Naive thymus-derived CD4-positive, alpha-beta T cell (primary cell): ENCODE results near the gene TXNRD2. TPM values are rescaled to one million over a fixed set of nuclear protein-coding genes. Genes with fewer than 3 reads are reported as not detected.

Experiments used
- ATAC-seq: fragments of 150-1000 bp; cut with Tn5 transposase; 2 replicates; pipeline ENCODE4 v1.10.0; 2021; ENCODE audit warnings: mild to moderate bottlenecking, moderate library complexity
- CTCF ChIA-PET: fragments of 350-600 bp; sonication (Branson Sonifier 250); formaldehyde crosslinking; loops from one replicate; lab custom pipeline; 2021; ENCODE audit warnings: antibody characterized with exemption; lab: Charles Lee
- POLR2A ChIA-PET: fragments of 350-600 bp; sonication (Branson Sonifier 250); formaldehyde crosslinking; loops from one replicate; lab custom pipeline; 2021; ENCODE audit warnings: antibody characterized with exemption, inconsistent platforms; lab: Charles Lee
- DNase-seq, 9 donors: peaks; one replicate each; pipeline versions ENCODE4 v3.0.0 to v3.0.0-alpha.2; 2020 to 2022; ENCODE audit warnings: mixed read lengths in 1 of 9
- H3K27ac ChIP-seq: one replicate; pipeline ENCODE4 v1.7.0; 2013; ENCODE audit warnings: mild to moderate bottlenecking, low read depth, low read length, moderate library complexity
- H3K27me3 ChIP-seq, 2 donors: one replicate each; pipeline ENCODE4 v1.7.0; 2013; ENCODE audit warnings: low read length in 2 of 2, mild to moderate bottlenecking in 2 of 2, moderate library complexity in 2 of 2; ENCODE audit not compliant: control insufficient read depth in 2 of 2, insufficient read depth in 2 of 2
- H3K36me3 ChIP-seq, 3 experiments: 1 replicate in 2 of 3; 2 replicates in 1 of 3; pipeline ENCODE4 v1.7.0; 2013; ENCODE audit warnings: low read length in 3 of 3, mild to moderate bottlenecking in 3 of 3, moderate library complexity in 1 of 3; ENCODE audit not compliant: insufficient read depth in 3 of 3, control insufficient read depth in 2 of 3
- H3K4me1 ChIP-seq, 2 donors: one replicate each; pipeline ENCODE4 v1.7.0; 2013; ENCODE audit warnings: low read length in 2 of 2, mild to moderate bottlenecking in 2 of 2, moderate library complexity in 1 of 2; ENCODE audit not compliant: control insufficient read depth in 2 of 2, insufficient read depth in 2 of 2
- H3K4me3 ChIP-seq: 2 replicates; pipeline ENCODE4 v1.7.0; 2013; ENCODE audit warnings: mild to moderate bottlenecking, low read length
- H3K9me3 ChIP-seq, 3 experiments: 1 replicate in 2 of 3; 2 replicates in 1 of 3; pipeline ENCODE4 v1.7.0; 2013; ENCODE audit warnings: low read length in 3 of 3; ENCODE audit not compliant: control insufficient read depth in 2 of 3
- H3K27ac Mint-ChIP-seq, 9 donors: one replicate each; pipeline ENCODE4 v1.8.0; 2020 to 2022; ENCODE audit warnings: mixed read lengths in 9 of 9, mild to moderate bottlenecking in 8 of 9, moderate library complexity in 5 of 9, inconsistent platforms in 2 of 9
- H3K27me3 Mint-ChIP-seq, 5 donors: one replicate each; pipeline ENCODE4 v1.8.0; 2021 to 2022; ENCODE audit warnings: mixed read lengths in 5 of 5, mild to moderate bottlenecking in 1 of 5
- H3K36me3 Mint-ChIP-seq, 5 donors: one replicate each; pipeline ENCODE4 v1.8.0; 2020 to 2022; ENCODE audit warnings: mixed read lengths in 5 of 5, mild to moderate bottlenecking in 3 of 5, inconsistent platforms in 1 of 5
- H3K4me1 Mint-ChIP-seq, 7 donors: one replicate each; pipeline ENCODE4 v1.8.0; 2020 to 2022; ENCODE audit warnings: mixed read lengths in 7 of 7, mild to moderate bottlenecking in 3 of 7, inconsistent platforms in 1 of 7
- H3K4me3 Mint-ChIP-seq, 10 donors: one replicate each; pipeline ENCODE4 v1.8.0; 2020 to 2022; ENCODE audit warnings: mild to moderate bottlenecking in 10 of 10, mixed read lengths in 10 of 10, moderate library complexity in 6 of 10, inconsistent platforms in 2 of 10
- H3K9me3 Mint-ChIP-seq, 11 donors: one replicate each; pipeline ENCODE4 v1.8.0; 2020 to 2022; ENCODE audit warnings: mixed read lengths in 11 of 11, mild to moderate bottlenecking in 4 of 11, inconsistent platforms in 1 of 11, moderate library complexity in 1 of 11
- intact Hi-C, 2 donors: fragments of 100-400 bp; cut with micrococcal nuclease; formaldehyde crosslinking; loops; one replicate each; pipeline ENCODE4 v1.15.1; 2023
- polyA plus RNA-seq, 2 donors: library from polyadenylated mRNA; unstranded; fragments of 300-500 nt; fragmentation: Illumina TruSeq; gene quantifications; one replicate each; pipeline ENCODE4 v1.2.3, GENCODE V29; 2021
- total RNA-seq, 6 experiments: library from RNA in 5 of 6; stranded (reverse) in 5 of 6; gene quantifications; 1 replicate in 5 of 6; 2 replicates in 1 of 6; pipeline ENCODE4 v1.2.3 and lab custom pipeline; 2021 to 2026

Gene TXNRD2
- total and polyA plus RNA-seq, 7 experiments from 2014 or later = 14.0 to 39.0 (median 26.1) TPM

- H3K27ac ChIP-seq = no peak overlapping the region
- intact Hi-C loops = no loop called here
- ATAC-seq (peak; percentile 90), DNase-seq (peak in 8 of 9 donors; percentile 36 to 57 (median 44))
- no peaks in the 10 kb centered on the region for H3K9me3 ChIP-seq
- ChIA-PET CTCF (no interaction called here), POLR2A (no interaction called here)
- Mint-ChIP-seq H3K27me3 (no peaks in the 10 kb centered on the region), H3K4me3 (no peak overlapping the region), H3K36me3 (peaks cover 0 to 8% (median 0%) of the 10 kb centered on the region in 5 donors), H3K27ac (no peak overlapping the region), H3K9me3 (no peaks in the 10 kb centered on the region), H3K4me1 (peaks cover 0 to 10% (median 2%) of the 10 kb centered on the region in 7 donors)
- no peaks in the 10 kb centered on the region for H3K27me3 ChIP-seq
- peaks cover 0 to 26% (median 0%) of the 10 kb centered on the region in 3 experiments for H3K36me3 ChIP-seq
- H3K4me1 ChIP-seq = peaks cover 0 to 6% of the 10 kb centered on the region in 2 donors
- no peak overlapping the region for H3K4me3 ChIP-seq
Observed at GRCh38 chr22:19962246-19962908, 20.8 kb upstream of the TXNRD2 start.

GRCh38 chr22:19961868-19962245, 20.2 kb upstream of the TXNRD2 start:
- Histone ChIP-seq H3K9me3 (no peaks in the 10 kb centered on the region), H3K4me1 (peaks cover 0 to 6% of the 10 kb centered on the region in 2 donors), H3K27ac (no peak overlapping the region), H3K36me3 (peaks cover 0 to 21% (median 0%) of the 10 kb centered on the region in 3 experiments), H3K4me3 (no peak overlapping the region), H3K27me3 (no peaks in the 10 kb centered on the region)
- POLR2A ChIA-PET = no interaction called here
- no peak overlapping the region for H3K27ac Mint-ChIP-seq
- ATAC-seq = no peak
- DNase-seq = no peak
- H3K9me3 Mint-ChIP-seq = no peaks in the 10 kb centered on the region
- intact Hi-C loops = no loop called here
- peaks cover 0 to 8% (median 2%) of the 10 kb centered on the region in 7 donors for H3K4me1 Mint-ChIP-seq
- CTCF ChIA-PET = no interaction called here
- no peaks in the 10 kb centered on the region for H3K27me3 Mint-ChIP-seq
- H3K4me3 Mint-ChIP-seq = no peak overlapping the region
- peaks cover 0 to 3% (median 0%) of the 10 kb centered on the region in 5 donors for H3K36me3 Mint-ChIP-seq

- H3K4me1 ChIP-seq = peaks cover 2 to 6% of the 10 kb centered on the region in 2 donors
- H3K4me3 ChIP-seq = no peak overlapping the region
- intact Hi-C loops = no loop called here
- H3K36me3 ChIP-seq = peaks cover 0 to 17% (median 0%) of the 10 kb centered on the region in 3 experiments
- ChIA-PET POLR2A (no interaction called here), CTCF (no interaction called here)
- H3K36me3 Mint-ChIP-seq = no peaks in the 10 kb centered on the region
- peaks cover 0 to 8% (median 2%) of the 10 kb centered on the region in 7 donors for H3K4me1 Mint-ChIP-seq
- no peak overlapping the region for H3K27ac Mint-ChIP-seq
- H3K9me3 ChIP-seq = no peaks in the 10 kb centered on the region
- H3K27me3 ChIP-seq = no peaks in the 10 kb centered on the region
- H3K4me3 Mint-ChIP-seq = no peak overlapping the region
- no peak overlapping the region for H3K27ac ChIP-seq
- no peaks in the 10 kb centered on the region for H3K9me3 Mint-ChIP-seq
- DNase-seq (no peak), ATAC-seq (no peak)
- H3K27me3 Mint-ChIP-seq = no peaks in the 10 kb centered on the region
Observed at GRCh38 chr22:19961201-19961580, 19.6 kb upstream of the TXNRD2 start.

GRCh38 chr22:19960491-19961200, 19.0 kb upstream of the TXNRD2 start:
- ATAC-seq (no peak), DNase-seq (no peak)
- H3K4me1 Mint-ChIP-seq = peaks cover 2 to 12% (median 4%) of the 10 kb centered on the region in 7 donors
- no peaks in the 10 kb centered on the region for H3K27me3 Mint-ChIP-seq
- no peaks in the 10 kb centered on the region for H3K27me3 ChIP-seq
- intact Hi-C loops = no loop called here
- no peak overlapping the region for H3K27ac ChIP-seq
- no peak overlapping the region for H3K4me3 Mint-ChIP-seq
- ChIA-PET CTCF (no interaction called here), POLR2A (no interaction called here)
- H3K9me3 Mint-ChIP-seq = no peaks in the 10 kb centered on the region
- no peak overlapping the region for H3K27ac Mint-ChIP-seq
- H3K9me3 ChIP-seq = no peaks in the 10 kb centered on the region
- H3K36me3 ChIP-seq = peaks cover 0 to 17% (median 0%) of the 10 kb centered on the region in 3 experiments
- no peak overlapping the region for H3K4me3 ChIP-seq
- H3K36me3 Mint-ChIP-seq = no peaks in the 10 kb centered on the region
- H3K4me1 ChIP-seq = peaks cover 5 to 6% of the 10 kb centered on the region in 2 donors

GRCh38 chr22:19959587-19960490, 18.2 kb upstream of the TXNRD2 start:
- Mint-ChIP-seq H3K27me3 (no peaks in the 10 kb centered on the region), H3K4me1 (peaks cover 4 to 18% (median 7%) of the 10 kb centered on the region in 7 donors), H3K4me3 (no peak overlapping the region), H3K9me3 (no peaks in the 10 kb centered on the region), H3K36me3 (no peaks in the 10 kb centered on the region), H3K27ac (no peak overlapping the region)
- H3K4me1 ChIP-seq = peaks cover 5 to 6% of the 10 kb centered on the region in 2 donors
- DNase-seq (no peak), ATAC-seq (no peak)
- H3K27me3 ChIP-seq = no peaks in the 10 kb centered on the region
- POLR2A ChIA-PET = no interaction called here
- H3K36me3 ChIP-seq = peaks cover 0 to 14% (median 0%) of the 10 kb centered on the region in 3 experiments
- intact Hi-C loops = no loop called here
- CTCF ChIA-PET = no interaction called here
- no peak overlapping the region for H3K27ac ChIP-seq
- no peaks in the 10 kb centered on the region for H3K9me3 ChIP-seq
- H3K4me3 ChIP-seq = no peak overlapping the region

- H3K27ac ChIP-seq = no peak overlapping the region
- no peak for ATAC-seq
- CTCF ChIA-PET = interaction anchor here (0.7 kb wide), 1 partner anchor 539 kb away, joined by 3 read pairs; no protein-coding TSS in a partner anchor
- peaks cover 5 to 6% of the 10 kb centered on the region in 2 donors for H3K4me1 ChIP-seq
- no peaks in the 10 kb centered on the region for H3K27me3 ChIP-seq
- no peak overlapping the region for H3K4me3 ChIP-seq
- no peak for DNase-seq
- H3K9me3 ChIP-seq = no peaks in the 10 kb centered on the region
- peaks cover 6 to 21% (median 12%) of the 10 kb centered on the region in 7 donors for H3K4me1 Mint-ChIP-seq
- no peak overlapping the region for H3K27ac Mint-ChIP-seq
- no peaks in the 10 kb centered on the region for H3K27me3 Mint-ChIP-seq
- POLR2A ChIA-PET = interaction anchor here (0.8 kb wide), 1 partner anchor 65 kb away, joined by 3 read pairs; no protein-coding TSS in a partner anchor
- no peaks in the 10 kb centered on the region for H3K36me3 Mint-ChIP-seq
- intact Hi-C loops = no loop called here
- no peaks in the 10 kb centered on the region for H3K9me3 Mint-ChIP-seq
- H3K4me3 Mint-ChIP-seq = no peak overlapping the region
- peaks cover 0 to 8% (median 0%) of the 10 kb centered on the region in 3 experiments for H3K36me3 ChIP-seq
Observed at GRCh38 chr22:19959043-19959586, 17.5 kb upstream of the TXNRD2 start.
